ENCODE results near the gene ANKRD26.

DNA sequence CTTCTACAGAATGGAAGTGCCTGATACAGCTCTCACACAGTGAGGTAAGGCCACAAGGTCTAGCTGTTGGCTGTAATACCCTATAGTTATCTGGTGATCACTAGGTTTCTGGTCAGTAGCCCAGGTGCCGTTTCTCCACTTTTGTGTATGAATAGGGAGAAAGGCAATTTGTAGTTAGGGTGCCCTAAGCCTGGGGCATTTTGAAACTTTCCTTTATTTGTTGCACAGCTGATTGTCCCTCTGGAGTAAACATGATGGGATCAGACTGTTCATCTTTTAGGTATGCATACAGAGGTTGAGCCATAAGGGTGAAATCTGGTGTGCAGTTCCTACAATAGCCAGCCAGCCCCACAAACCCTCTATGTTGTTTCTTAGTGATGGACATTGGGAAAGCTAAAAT is 112.4 kb downstream of the ANKRD26 start:
- TF ChIP-seq, protein P1, sequence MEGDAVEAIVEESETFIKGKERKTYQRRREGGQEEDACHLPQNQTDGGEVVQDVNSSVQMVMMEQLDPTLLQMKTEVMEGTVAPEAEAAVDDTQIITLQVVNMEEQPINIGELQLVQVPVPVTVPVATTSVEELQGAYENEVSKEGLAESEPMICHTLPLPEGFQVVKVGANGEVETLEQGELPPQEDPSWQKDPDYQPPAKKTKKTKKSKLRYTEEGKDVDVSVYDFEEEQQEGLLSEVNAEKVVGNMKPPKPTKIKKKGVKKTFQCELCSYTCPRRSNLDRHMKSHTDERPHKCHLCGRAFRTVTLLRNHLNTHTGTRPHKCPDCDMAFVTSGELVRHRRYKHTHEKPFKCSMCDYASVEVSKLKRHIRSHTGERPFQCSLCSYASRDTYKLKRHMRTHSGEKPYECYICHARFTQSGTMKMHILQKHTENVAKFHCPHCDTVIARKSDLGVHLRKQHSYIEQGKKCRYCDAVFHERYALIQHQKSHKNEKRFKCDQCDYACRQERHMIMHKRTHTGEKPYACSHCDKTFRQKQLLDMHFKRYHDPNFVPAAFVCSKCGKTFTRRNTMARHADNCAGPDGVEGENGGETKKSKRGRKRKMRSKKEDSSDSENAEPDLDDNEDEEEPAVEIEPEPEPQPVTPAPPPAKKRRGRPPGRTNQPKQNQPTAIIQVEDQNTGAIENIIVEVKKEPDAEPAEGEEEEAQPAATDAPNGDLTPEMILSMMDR (IDR thresholded peaks at IDR 0.05), result no peak
- no peak for TF ChIP-seq POLR2A (IDR thresholded peaks at IDR 0.05)

All from testis (tissue), 2 donors.